Ascending aorta (tissue), 2 donors: ENCODE data around the gene DIPK1B. TPM values are rescaled to one million over a fixed set of nuclear protein-coding genes. Genes with fewer than 3 reads are reported as not detected.

Source experiments
- DNase-seq, 2 donors: peaks; one replicate each; pipeline ENCODE4 v3.0.0-alpha.2; 2019; ENCODE audit warnings: low spot score in 2 of 2
- H3K27ac ChIP-seq, 2 donors: fragments of 200-600 bp; sonication (generic); one replicate each; pipeline ENCODE4 v1.5.1; 2016 to 2017; ENCODE audit warnings: mild to moderate bottlenecking in 1 of 2
- H3K27me3 ChIP-seq: fragments of 200-600 bp; sonication (generic); one replicate; pipeline ENCODE4 v1.5.1; 2017
- H3K36me3 ChIP-seq, 2 donors: fragments of 200-600 bp; sonication (generic); one replicate each; pipeline ENCODE4 v1.5.1; 2016
- H3K4me1 ChIP-seq, 2 donors: fragments of 200-600 bp; sonication (generic); one replicate each; pipeline ENCODE4 v1.5.1; 2016 to 2017; ENCODE audit warnings: mild to moderate bottlenecking in 1 of 2
- H3K4me3 ChIP-seq, 2 donors: fragments of 200-600 bp; sonication (generic); one replicate each; pipeline ENCODE4 v1.5.1; 2016 to 2017; ENCODE audit warnings: mild to moderate bottlenecking in 1 of 2
- H3K9me3 ChIP-seq, 2 donors: fragments of 200-600 bp; sonication (generic); one replicate each; pipeline ENCODE4 v1.5.1; 2016
- intact Hi-C: fragments of 100-400 bp; cut with DNase I; formaldehyde crosslinking; loops from one replicate; pipeline ENCODE4 v1.15.1; 2023
- total RNA-seq: library from RNA; depleted of rRNA; stranded (reverse); fragments of >200 nt; gene quantifications from one replicate; pipeline ENCODE4 v1.1.0, GENCODE V29; 2016
- TF ChIP-seq, protein P1 (sequence below), 3 experiments: fragments of 200-600 bp in 2 of 3; fragments of 450-650 bp in 1 of 3; sonication (generic) in 2 of 3; IDR thresholded peaks; one replicate each; pipeline ENCODE4 v1.5.1; 2016 to 2019; ENCODE audit warnings: antibody characterized with exemption in 3 of 3, mild to moderate bottlenecking in 1 of 3, moderate library complexity in 1 of 3

The DIPK1B gene
- total RNA-seq, 1 donor from 2014 or later, result 86.2 TPM

DNA sequence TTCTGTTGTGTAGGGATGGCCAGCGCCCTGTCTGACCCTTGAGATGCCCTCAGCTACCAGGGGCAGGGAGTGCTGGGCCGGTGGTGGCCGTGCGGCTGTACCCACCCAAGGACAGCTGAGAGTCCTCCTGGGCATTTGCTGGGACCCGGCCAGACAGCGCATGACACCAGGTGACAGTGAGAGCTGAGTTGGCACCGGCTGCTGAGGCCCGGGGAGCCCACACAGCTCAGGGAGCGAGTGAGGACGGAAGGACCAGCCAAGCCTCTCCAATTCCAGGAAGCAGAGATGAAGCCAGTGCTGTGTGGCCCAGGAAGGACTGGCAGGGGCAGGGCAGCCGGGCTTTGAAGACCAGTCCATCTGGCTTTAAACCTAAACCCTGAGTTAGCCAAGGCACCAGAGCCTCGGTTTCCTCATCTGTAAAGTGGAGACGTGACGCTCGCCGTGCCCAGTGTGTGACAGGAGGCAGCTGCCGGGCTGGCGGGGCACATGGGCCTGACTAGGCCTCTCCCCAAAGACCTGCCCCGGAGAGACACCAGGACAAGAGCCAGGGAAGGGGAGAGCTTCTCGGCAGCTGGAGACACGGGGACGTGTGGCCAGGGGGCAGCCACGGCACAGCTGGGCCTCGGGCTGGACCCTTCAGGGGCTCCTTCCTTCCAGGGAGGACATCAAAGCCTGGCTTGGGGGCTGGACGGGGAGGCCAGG lies 22.1 kb upstream of the DIPK1B start:
- DNase-seq, result no peak
- Histone ChIP-seq H3K27ac (no peak overlapping the region), H3K27me3 (no peaks in the 10 kb centered on the region), H3K36me3 (no peaks in the 10 kb centered on the region), H3K4me1 (peaks cover 11 to 15% of the 10 kb centered on the region in 2 donors), H3K9me3 (no peaks in the 10 kb centered on the region), H3K4me3 (no peak overlapping the region)
- intact Hi-C loops, result no loop called here
- TF ChIP-seq, protein P1, sequence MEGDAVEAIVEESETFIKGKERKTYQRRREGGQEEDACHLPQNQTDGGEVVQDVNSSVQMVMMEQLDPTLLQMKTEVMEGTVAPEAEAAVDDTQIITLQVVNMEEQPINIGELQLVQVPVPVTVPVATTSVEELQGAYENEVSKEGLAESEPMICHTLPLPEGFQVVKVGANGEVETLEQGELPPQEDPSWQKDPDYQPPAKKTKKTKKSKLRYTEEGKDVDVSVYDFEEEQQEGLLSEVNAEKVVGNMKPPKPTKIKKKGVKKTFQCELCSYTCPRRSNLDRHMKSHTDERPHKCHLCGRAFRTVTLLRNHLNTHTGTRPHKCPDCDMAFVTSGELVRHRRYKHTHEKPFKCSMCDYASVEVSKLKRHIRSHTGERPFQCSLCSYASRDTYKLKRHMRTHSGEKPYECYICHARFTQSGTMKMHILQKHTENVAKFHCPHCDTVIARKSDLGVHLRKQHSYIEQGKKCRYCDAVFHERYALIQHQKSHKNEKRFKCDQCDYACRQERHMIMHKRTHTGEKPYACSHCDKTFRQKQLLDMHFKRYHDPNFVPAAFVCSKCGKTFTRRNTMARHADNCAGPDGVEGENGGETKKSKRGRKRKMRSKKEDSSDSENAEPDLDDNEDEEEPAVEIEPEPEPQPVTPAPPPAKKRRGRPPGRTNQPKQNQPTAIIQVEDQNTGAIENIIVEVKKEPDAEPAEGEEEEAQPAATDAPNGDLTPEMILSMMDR (IDR thresholded peaks at IDR 0.05), result no peak

DNA sequence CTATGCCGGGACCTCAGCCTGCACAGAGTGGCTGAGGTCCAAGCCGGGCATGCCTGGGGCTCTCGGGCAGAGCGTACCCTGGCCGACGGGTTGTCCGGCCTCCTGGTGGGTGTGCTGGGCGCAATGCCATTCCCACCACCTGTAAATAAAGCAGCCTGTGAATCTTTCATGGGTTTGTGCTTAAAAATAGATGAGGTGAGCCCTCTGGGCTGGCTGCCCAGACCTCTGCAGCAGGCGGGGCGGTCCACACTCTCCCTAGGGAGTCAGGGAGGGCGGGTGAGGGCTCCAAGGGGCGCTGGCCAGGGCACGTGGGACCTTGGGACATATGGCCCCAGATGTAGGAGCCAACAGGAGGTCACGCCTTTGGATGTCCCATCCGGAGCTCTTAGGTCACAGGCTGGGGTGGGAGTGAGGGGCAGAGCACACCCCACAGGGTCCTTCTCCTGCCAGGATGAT lies 21.5 kb upstream of the DIPK1B start:
- Histone ChIP-seq H3K4me1 (peaks cover 7 to 10% of the 10 kb centered on the region in 2 donors), H3K36me3 (no peaks in the 10 kb centered on the region), H3K9me3 (no peaks in the 10 kb centered on the region), H3K27me3 (no peaks in the 10 kb centered on the region), H3K27ac (no peak overlapping the region), H3K4me3 (no peak overlapping the region)
- TF ChIP-seq, protein P1 (IDR thresholded peaks at IDR 0.05), result no peak
- intact Hi-C loops, result no loop called here
- DNase-seq, result no peak

DNA sequence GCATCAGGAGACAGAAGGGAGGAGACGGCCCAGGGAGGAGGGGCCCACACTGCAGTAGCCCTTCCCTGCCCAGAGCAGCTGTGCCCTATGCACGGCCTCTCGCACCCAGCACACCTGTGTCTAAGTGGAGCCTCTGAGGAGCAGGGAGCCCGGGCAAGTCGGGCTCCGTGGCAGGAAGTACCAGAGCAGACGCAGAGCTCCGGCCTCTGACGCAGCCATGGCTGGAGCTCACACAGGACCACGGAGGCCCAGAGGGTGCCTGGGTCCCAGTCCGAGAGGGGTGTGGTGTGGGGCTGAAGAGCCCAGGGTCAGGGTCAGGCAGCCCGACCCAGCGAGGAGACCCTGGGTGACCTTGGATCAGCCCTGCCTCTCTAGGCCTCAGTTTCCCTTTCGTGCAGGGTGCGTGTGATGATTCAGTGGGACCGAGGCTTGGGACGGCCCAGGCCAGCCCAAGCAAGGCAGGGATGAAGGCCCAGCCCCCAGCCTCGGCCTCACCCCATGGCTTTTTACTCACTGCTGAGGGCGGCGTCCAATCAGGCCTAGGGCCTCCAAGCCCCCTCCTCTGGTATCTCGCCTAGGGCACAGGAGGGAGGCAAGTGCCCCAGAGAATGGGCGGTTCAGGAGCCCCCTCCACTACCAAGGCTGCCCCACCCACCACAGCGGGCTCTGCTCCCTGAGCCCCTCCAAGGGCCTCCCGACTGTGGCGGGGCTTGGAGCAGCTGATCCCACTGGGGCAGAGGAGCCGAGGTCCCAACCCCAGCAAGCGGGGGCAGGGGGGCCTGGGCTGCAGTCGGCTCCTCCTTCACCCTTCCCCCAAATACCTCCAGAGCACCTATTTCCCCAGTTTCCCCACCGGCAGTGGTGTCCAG lies 20.8 kb upstream of the DIPK1B start:
- Histone ChIP-seq H3K4me1 (peaks cover under 1 to 5% of the 10 kb centered on the region in 2 donors), H3K4me3 (no peak overlapping the region), H3K36me3 (no peaks in the 10 kb centered on the region), H3K27me3 (no peaks in the 10 kb centered on the region), H3K9me3 (no peaks in the 10 kb centered on the region), H3K27ac (no peak overlapping the region)
- TF ChIP-seq, protein P1 (IDR thresholded peaks at IDR 0.05), result no peak
- intact Hi-C loops, result no loop called here
- DNase-seq, result no peak

DNA sequence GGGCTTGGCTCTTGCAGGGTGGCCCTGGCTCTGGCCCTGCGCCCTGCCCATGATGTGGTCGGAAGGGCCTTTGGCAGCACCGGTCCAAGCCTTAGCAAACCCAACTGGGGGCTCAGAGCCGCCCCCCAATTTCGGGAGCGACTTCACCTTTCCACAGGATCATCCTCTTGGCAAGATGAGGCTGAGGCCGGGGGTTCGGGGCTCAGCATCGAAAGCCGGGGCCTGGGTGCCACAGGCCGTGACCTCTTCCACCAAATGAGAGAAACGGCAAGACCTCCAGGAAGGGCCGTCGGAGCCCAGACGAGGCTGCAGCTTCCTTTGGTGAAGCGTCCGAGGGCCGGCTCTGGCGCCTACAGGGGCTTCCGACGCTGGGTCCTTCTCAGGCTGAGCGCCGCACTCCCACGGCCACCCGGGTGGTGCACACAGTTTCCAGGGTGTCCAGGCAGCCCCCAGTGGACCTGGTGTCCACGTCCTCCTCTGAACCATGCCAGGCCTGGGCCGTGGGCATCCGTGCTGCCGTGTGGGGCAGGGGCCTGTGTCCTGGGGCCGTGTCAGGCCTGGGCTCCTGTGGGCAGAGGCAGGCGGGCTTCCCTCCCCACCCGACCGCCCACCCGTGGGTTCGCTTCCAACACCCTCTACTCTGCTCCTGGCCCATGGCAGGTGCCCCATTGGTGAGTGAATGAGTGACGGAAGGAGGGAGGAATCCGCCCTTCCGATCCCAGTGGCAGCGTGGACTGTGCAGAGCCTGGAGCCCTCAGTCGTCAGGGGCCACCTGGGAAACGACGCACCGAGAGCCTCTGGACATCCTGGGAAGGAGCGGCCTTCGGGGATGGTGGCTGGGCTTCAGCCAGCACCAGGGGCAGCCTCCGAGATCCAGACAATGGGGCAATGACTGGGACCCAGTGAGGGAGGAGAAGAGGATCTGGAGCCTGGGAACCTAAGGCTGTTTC lies 19.9 kb upstream of the DIPK1B start:
- no peak for DNase-seq
- no peaks in the 10 kb centered on the region for H3K9me3 ChIP-seq
- H3K36me3 ChIP-seq, result no peaks in the 10 kb centered on the region
- intact Hi-C loops, result no loop called here
- H3K27ac ChIP-seq, result no peak overlapping the region
- TF ChIP-seq, protein P1 (IDR thresholded peaks at IDR 0.05), result no peak
- H3K4me3 ChIP-seq, result no peak overlapping the region
- H3K4me1 ChIP-seq, result peaks cover 0 to 5% of the 10 kb centered on the region in 2 donors
- H3K27me3 ChIP-seq, result no peaks in the 10 kb centered on the region

DNA sequence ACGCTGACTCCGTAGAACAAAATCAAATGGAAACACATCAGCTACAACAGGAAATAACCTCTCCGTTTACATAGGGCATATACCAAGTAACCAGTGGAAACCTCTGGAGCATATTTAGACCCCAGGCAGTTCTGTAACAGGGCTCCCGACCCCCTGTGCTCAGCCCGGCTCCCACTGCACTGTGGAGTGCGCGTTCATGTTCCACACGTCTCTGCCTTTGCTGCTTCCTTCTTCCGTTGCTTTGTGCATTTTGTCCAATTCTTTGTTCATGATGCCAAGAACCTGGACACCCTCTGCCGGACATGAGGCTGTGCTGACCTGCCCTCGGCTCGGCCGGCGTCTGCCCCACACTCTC lies 19.3 kb upstream of the DIPK1B start:
- intact Hi-C loops, result no loop called here
- H3K4me1 ChIP-seq, result no peaks in the 10 kb centered on the region
- TF ChIP-seq, protein P1 (IDR thresholded peaks at IDR 0.05), result no peak
- H3K27ac ChIP-seq, result no peak overlapping the region
- no peak overlapping the region for H3K4me3 ChIP-seq
- H3K27me3 ChIP-seq, result no peaks in the 10 kb centered on the region
- DNase-seq, result no peak
- no peaks in the 10 kb centered on the region for H3K36me3 ChIP-seq
- H3K9me3 ChIP-seq, result no peaks in the 10 kb centered on the region
